Endothelial cell (in vitro differentiated cells): ENCODE measurements around the gene MAPK8IP1. TPM values are rescaled to one million over a fixed set of nuclear protein-coding genes. Genes with fewer than 3 reads are reported as not detected.

Experiments used
- DNase-seq: peaks from one replicate; pipeline ENCODE4 v3.0.0; 2021; ENCODE audit warnings: low spot score
- H3K27ac Mint-ChIP-seq: one replicate; pipeline ENCODE4 v1.8.0; 2021; ENCODE audit warnings: mixed read lengths, inconsistent platforms; ENCODE audit not compliant: unreplicated experiment
- H3K27me3 Mint-ChIP-seq: one replicate; pipeline ENCODE4 v1.8.0; 2021; ENCODE audit warnings: mild to moderate bottlenecking, moderate library complexity, mixed read lengths, inconsistent platforms; ENCODE audit not compliant: unreplicated experiment
- H3K36me3 Mint-ChIP-seq: one replicate; pipeline ENCODE4 v1.8.0; 2021; ENCODE audit warnings: mild to moderate bottlenecking, low read depth, mixed read lengths, inconsistent platforms; ENCODE audit not compliant: unreplicated experiment
- H3K4me1 Mint-ChIP-seq: one replicate; pipeline ENCODE4 v1.8.0; 2021; ENCODE audit warnings: mild to moderate bottlenecking, mixed read lengths, inconsistent platforms; ENCODE audit not compliant: unreplicated experiment
- H3K4me3 Mint-ChIP-seq: one replicate; pipeline ENCODE4 v1.8.0; 2021; ENCODE audit warnings: mild to moderate bottlenecking, mixed read lengths, inconsistent platforms; ENCODE audit not compliant: unreplicated experiment
- H3K9me3 Mint-ChIP-seq: one replicate; pipeline ENCODE4 v1.8.0; 2021; ENCODE audit warnings: mixed read lengths, inconsistent platforms; ENCODE audit not compliant: unreplicated experiment
- total RNA-seq: library from RNA; stranded (reverse); fragmentation: NEBNext Ultra II Directional; extraction: Animal tissue kit (Norgen Biotek cat#: 25700); gene quantifications from one replicate; pipeline ENCODE4 v1.2.1, GENCODE V29; 2021; ENCODE audit not compliant: unreplicated experiment
- TF ChIP-seq, protein P1 (sequence below): fragments of 200-600 bp; sonication (generic); IDR thresholded peaks from one replicate; pipeline ENCODE4 v1.5.0; 2021; ENCODE audit warnings: antibody characterized with exemption; ENCODE audit not compliant: unreplicated experiment

Gene MAPK8IP1
- total RNA-seq, 1 donor from 2014 or later = 3.7 TPM

DNA sequence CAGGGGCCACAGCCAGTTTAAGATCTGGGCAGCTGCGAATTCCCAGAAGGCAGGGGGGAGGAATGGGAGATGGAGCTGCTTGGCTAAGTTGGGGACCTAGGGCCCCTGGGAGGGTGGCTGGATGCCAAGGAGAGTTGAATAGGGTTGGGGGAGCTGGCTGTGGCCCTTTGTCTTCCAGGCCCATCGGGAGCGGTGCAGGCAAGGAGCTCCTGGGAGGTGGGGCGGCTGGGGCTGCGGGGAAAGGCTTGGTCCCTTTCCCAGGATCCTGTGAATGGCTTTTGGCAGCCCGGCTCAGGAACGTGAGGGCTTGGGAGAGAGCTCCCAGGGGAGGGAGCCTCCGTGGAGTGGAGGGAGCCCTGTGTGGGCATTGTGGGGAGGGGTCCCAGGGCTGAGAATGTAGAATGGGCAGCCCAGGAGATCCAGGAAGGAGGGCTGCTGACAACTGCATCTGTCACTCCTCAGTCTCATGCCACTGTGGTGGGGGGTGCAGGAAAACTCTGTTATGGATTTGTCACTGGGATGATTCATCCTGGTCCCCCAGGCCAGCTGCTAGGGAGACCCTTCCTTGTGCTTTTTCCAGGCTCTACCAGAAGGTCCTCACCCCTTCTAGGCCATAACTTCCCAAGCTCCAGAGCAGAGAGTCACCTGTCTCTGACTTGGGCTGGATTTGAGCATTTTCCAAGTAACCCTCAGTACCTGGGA lies 15.6 kb downstream of the MAPK8IP1 start:
- Mint-ChIP-seq H3K4me1 (peaks cover 3% of the 10 kb centered on the region), H3K36me3 (no peaks in the 10 kb centered on the region), H3K27ac (peak overlapping the region; percentile 74), H3K27me3 (peaks cover 34% of the 10 kb centered on the region), H3K4me3 (peak overlapping the region; percentile 85), H3K9me3 (no peaks in the 10 kb centered on the region)
- DNase-seq = no peak
- TF ChIP-seq, protein P1, sequence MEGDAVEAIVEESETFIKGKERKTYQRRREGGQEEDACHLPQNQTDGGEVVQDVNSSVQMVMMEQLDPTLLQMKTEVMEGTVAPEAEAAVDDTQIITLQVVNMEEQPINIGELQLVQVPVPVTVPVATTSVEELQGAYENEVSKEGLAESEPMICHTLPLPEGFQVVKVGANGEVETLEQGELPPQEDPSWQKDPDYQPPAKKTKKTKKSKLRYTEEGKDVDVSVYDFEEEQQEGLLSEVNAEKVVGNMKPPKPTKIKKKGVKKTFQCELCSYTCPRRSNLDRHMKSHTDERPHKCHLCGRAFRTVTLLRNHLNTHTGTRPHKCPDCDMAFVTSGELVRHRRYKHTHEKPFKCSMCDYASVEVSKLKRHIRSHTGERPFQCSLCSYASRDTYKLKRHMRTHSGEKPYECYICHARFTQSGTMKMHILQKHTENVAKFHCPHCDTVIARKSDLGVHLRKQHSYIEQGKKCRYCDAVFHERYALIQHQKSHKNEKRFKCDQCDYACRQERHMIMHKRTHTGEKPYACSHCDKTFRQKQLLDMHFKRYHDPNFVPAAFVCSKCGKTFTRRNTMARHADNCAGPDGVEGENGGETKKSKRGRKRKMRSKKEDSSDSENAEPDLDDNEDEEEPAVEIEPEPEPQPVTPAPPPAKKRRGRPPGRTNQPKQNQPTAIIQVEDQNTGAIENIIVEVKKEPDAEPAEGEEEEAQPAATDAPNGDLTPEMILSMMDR = no peak

DNA sequence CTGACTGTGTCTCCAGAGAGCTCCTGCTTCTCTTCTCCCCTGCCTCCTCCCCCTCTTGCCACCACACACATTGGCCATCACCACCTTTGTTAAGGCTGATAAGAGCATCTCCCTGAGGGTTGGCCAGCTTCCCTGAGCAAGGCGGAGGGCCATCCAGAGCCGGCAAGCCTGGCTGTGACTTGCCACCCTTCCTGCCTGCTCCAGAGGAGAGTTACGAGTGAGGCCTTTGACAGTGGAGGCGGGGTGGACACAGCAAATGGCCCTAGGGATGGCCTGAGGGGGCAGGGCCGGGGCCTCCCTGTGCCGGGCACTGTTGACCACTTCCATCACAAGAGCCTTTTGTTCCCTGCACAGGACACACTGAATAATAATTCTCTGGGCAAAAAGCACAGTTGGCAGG lies 16.2 kb downstream of the MAPK8IP1 start:
- H3K4me3 Mint-ChIP-seq = no peak overlapping the region
- peaks cover 37% of the 10 kb centered on the region for H3K27me3 Mint-ChIP-seq
- DNase-seq = no peak
- H3K9me3 Mint-ChIP-seq = no peaks in the 10 kb centered on the region
- H3K4me1 Mint-ChIP-seq = peaks cover 7% of the 10 kb centered on the region
- TF ChIP-seq, protein P1 = no peak
- H3K36me3 Mint-ChIP-seq = no peaks in the 10 kb centered on the region
- no peak overlapping the region for H3K27ac Mint-ChIP-seq

DNA sequence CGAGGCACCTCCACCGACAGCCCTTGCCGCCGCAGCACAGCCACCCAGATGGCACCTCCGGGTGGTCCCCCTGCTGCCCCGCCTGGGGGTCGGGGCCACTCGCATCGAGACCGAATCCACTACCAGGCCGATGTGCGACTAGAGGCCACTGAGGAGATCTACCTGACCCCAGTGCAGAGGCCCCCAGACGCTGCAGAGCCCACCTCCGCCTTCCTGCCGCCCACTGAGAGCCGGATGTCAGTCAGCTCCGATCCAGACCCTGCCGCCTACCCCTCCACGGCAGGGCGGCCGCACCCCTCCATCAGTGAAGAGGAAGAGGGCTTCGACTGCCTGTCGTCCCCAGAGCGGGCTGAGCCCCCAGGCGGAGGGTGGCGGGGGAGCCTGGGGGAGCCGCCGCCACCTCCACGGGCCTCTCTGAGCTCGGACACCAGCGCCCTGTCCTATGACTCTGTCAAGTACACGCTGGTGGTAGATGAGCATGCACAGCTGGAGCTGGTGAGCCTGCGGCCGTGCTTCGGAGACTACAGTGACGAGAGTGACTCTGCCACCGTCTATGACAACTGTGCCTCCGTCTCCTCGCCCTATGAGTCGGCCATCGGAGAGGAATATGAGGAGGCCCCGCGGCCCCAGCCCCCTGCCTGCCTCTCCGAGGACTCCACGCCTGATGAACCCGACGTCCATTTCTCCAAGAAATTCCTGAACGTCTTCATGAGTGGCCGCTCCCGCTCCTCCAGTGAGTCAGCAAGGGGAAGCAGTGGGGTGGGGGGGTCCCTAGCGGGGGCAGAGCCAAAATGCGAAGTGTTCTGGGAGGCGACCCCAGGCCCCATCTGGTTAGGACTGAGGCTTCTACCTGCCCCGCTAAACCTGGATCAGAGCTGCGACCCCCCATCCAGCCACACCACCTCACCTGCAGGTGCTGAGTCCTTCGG lies 17.3 kb downstream of the MAPK8IP1 start:
- Mint-ChIP-seq H3K9me3 (no peaks in the 10 kb centered on the region), H3K27ac (no peak overlapping the region), H3K36me3 (no peaks in the 10 kb centered on the region), H3K4me1 (peaks cover 7% of the 10 kb centered on the region), H3K4me3 (no peak overlapping the region), H3K27me3 (peaks cover 36% of the 10 kb centered on the region)
- DNase-seq = no peak
- TF ChIP-seq, protein P1 = no peak

DNA sequence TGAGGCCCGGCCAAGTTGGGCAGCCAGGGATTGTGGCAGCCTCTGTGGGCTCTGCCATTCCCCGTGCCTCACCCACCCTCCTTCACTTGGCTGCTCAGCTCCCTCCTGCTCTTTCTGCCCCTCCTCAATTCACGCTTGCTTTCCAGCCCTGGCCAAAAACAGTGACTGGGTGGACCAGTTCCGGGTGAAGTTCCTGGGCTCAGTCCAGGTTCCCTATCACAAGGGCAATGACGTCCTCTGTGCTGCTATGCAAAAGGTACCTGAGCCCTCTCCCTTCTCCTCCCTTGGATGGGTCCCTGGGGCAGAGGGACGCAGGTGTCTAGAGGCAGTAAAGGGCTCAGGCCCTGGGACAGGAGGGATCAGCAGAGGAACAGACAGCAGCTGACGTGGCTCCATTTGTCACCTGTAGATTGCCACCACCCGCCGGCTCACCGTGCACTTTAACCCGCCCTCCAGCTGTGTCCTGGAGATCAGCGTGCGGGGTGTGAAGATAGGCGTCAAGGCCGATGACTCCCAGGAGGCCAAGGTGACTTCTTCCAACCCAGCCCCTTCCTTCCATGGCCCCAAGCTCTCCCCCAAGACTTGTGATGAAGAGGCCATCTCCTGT lies 19.0 kb downstream of the MAPK8IP1 start:
- Mint-ChIP-seq H3K27ac (no peak overlapping the region), H3K4me3 (no peak overlapping the region), H3K9me3 (no peaks in the 10 kb centered on the region), H3K27me3 (peaks cover 37% of the 10 kb centered on the region), H3K36me3 (no peaks in the 10 kb centered on the region), H3K4me1 (peaks cover 11% of the 10 kb centered on the region)
- no peak for DNase-seq
- TF ChIP-seq, protein P1 = no peak
